ENCODE measurements around the gene RNF123. TPM values are rescaled to one million over a fixed set of nuclear protein-coding genes. Genes with fewer than 3 reads are reported as not detected.

Gene RNF123
- total and polyA plus RNA-seq, 2 donors (not counting 3 experiments of a cell fraction or from before 2014, with no cell fraction given): 43.4 to 59.3 TPM

GRCh38 chr3:49673121-49673714 lies 16.1 kb upstream of the RNF123 start:
- dilution Hi-C loops (cut with MboI; ENCODE audit: extremely low pct_ligation_motif_present, low sequenced_read_pairs): no loop called here
- H2AFZ ChIP-seq (ENCODE audit: low read depth, low read length): peak overlapping the region; percentile 30
- peak overlapping the region; percentile 41 for H3K9ac ChIP-seq (replicated peaks; ENCODE audit: extremely low read depth, insufficient read depth, low read length)
- ChIA-PET POLR2A (interaction anchor here (0.7 kb wide), 1 partner anchor 133 kb away, joined by 3 read pairs; no protein-coding TSS in a partner anchor), CTCF (interaction anchor here (5.4 kb wide), 1 partner anchor 135 kb away, joined by 293 read pairs; no protein-coding TSS in a partner anchor)
- H3K9me3 ChIP-seq (replicated peaks; ENCODE audit: control insufficient read depth, insufficient read depth, low read length): no peaks in the 10 kb centered on the region
- DNase-seq (ENCODE audit: low read depth, low spot score) (no peak), FAIRE-seq (no peak)
- H3K27ac ChIP-seq (ENCODE audit: insufficient read depth, low read depth, low read length): peak overlapping the region; percentile 40
- H3K79me2 ChIP-seq (ENCODE audit: control insufficient read depth, insufficient read depth, low read length): peaks cover 3% of the 10 kb centered on the region
- no peaks in the 10 kb centered on the region for H3K27me3 ChIP-seq (ENCODE audit: control insufficient read depth in 2 of 2, insufficient read depth in 2 of 2, low read length in 2 of 2)
- H4K20me1 ChIP-seq (replicated peaks; ENCODE audit: control insufficient read depth, extremely low read depth, insufficient read depth, low read length): no peaks in the 10 kb centered on the region
- intact Hi-C loops (cut with micrococcal nuclease): no loop called here
- TSS peak; percentile 78 for BruUV-seq (replicated peaks)
- TF ChIP-seq GATA2 (IDR thresholded peaks at IDR 0.05; ENCODE audit: insufficient read depth, insufficient read length, low read depth, low read length) (no peak), POLR2A (IDR thresholded peaks at IDR 0.05; ENCODE audit: low read depth, low read length) (no peak), MYC (IDR thresholded peaks at IDR 0.05; ENCODE audit: low read depth, low read length) (no peak), JUN (IDR thresholded peaks at IDR 0.05; ENCODE audit: borderline replicate concordance, insufficient read depth, insufficient read length, low read depth) (no peak), EZH2 (IDR thresholded peaks at IDR 0.05; ENCODE audit: borderline replicate concordance, low read depth, low read length, severe bottlenecking) (no peak), FOS (IDR thresholded peaks at IDR 0.05; ENCODE audit: borderline replicate concordance, insufficient read depth, low read length) (no peak), POLR2AphosphoS5 (IDR thresholded peaks at IDR 0.05; ENCODE audit: insufficient read depth, low read depth, low read length) (no peak), CTCF (IDR thresholded peaks at IDR 0.05; ENCODE audit: extremely low read depth in 1 of 2, insufficient read depth in 1 of 2, low read depth in 1 of 2, low read length in 2 of 2) (no peak)
- TF ChIP-seq, protein P1, sequence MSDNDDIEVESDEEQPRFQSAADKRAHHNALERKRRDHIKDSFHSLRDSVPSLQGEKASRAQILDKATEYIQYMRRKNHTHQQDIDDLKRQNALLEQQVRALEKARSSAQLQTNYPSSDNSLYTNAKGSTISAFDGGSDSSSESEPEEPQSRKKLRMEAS (IDR thresholded peaks at IDR 0.05; ENCODE audit: insufficient read depth, insufficient read length): no peak
- H3K4me2 ChIP-seq (ENCODE audit: insufficient read depth, low read length): peak overlapping the region; percentile 72
- no peaks in the 10 kb centered on the region for H3K36me3 ChIP-seq (ENCODE audit: control insufficient read depth in 2 of 2, extremely low read depth in 1 of 2, insufficient read depth in 2 of 2, low read length in 2 of 2)
- H3K4me3 ChIP-seq (replicated peaks in 1 of 3; ENCODE audit: insufficient read depth in 1 of 3, low read depth in 1 of 3, low read length in 3 of 3): peak overlapping the region; percentile 13 to 41 (median 41)
- H3K4me1 ChIP-seq (ENCODE audit: control insufficient read depth, extremely low read depth, insufficient read depth, low read length): peaks cover 4% of the 10 kb centered on the region
- no peaks in the 10 kb centered on the region for H3K9me1 ChIP-seq (replicated peaks; ENCODE audit: control insufficient read depth, extremely low read depth, insufficient read depth, low read length)
